SK-N-SH (cell line): Measurements from ENCODE around the gene RASSF8.

ENCODE experiments used
- CHD2 ChIP-seq: fragments of 150-350 bp; IDR thresholded peaks from 2 replicates; pipeline ENCODE4 v1.6.1; 2018; ENCODE audit warnings: low read length; ENCODE audit not compliant: partially characterized antibody
- CTCF ChIP-seq: fragments of 200-600 bp; sonication (generic); IDR thresholded peaks from 2 replicates; pipeline ENCODE4 v1.6.1; 2017; ENCODE audit warnings: antibody characterized with exemption, mild to moderate bottlenecking, moderate library complexity
- EZH2phosphoT487 ChIP-seq: fragments of 200-600 bp; sonication (generic); IDR thresholded peaks from 2 replicates; pipeline ENCODE4 v1.6.1; 2017; ENCODE audit warnings: low read depth, mixed run types, mild to moderate bottlenecking, antibody characterized with exemption, moderate library complexity, borderline replicate concordance
- RCOR1 ChIP-seq: fragments of 150-350 bp; IDR thresholded peaks from 2 replicates; pipeline ENCODE4 v1.6.1; 2017; ENCODE audit warnings: antibody characterized with exemption, low read length
- SMC3 ChIP-seq: IDR thresholded peaks from 2 replicates; pipeline ENCODE4 v1.6.1; 2012; ENCODE audit warnings: low read depth, low read length, improper control_type of control experiment

- TF ChIP-seq SMC3 (no peak), CTCF (no peak), RCOR1 (no peak), EZH2phosphoT487 (no peak), CHD2 (no peak)
These were observed 29.3 kb upstream of the RASSF8 start for GRCh38 chr12:25929142-25929541.
